Skeletal muscle cell (primary cell): Measurements from ENCODE around the gene ELMO1.
A peak's percentile ranks its signal among the peaks of the same experiment; 100 is the strongest.

Experiments
- DNase-seq: peaks from one replicate; pipeline ENCODE4 v3.0.0-alpha.2; 2010; ENCODE audit warnings: low read depth
- H3K4me3 ChIP-seq: 2 replicates; pipeline ENCODE4 v1.5.1; 2011; ENCODE audit warnings: low read depth, mild to moderate bottlenecking, control low read depth, low read length, moderate library complexity

ELMO1 gene

GRCh38 chr7:37475646-37476045, 27.0 kb upstream of the ELMO1 start:
- no peak for DNase-seq
- H3K4me3 ChIP-seq, result no peak overlapping the region

- no peak for DNase-seq
- H3K4me3 ChIP-seq, result no peak overlapping the region
These were observed 23.0 kb upstream of the ELMO1 start for GRCh38 chr7:37471619-37472018.

- no peak for DNase-seq
- H3K4me3 ChIP-seq, result no peak overlapping the region
These were observed 18.3 kb upstream of the ELMO1 start for GRCh38 chr7:37467002-37467401.

- no peak overlapping the region for H3K4me3 ChIP-seq
- no peak for DNase-seq
These were observed 13.5 kb upstream of the ELMO1 start for GRCh38 chr7:37462138-37462537.

- H3K4me3 ChIP-seq, result no peak overlapping the region
- DNase-seq, result no peak
These were observed 6.4 kb upstream of the ELMO1 start for GRCh38 chr7:37455081-37455480.

- no peak for DNase-seq
- no peak overlapping the region for H3K4me3 ChIP-seq
These were observed 3.7 kb upstream of the ELMO1 start for GRCh38 chr7:37452346-37452745.

GRCh38 chr7:37450035-37450434, 1.4 kb upstream of the ELMO1 start:
- H3K4me3 ChIP-seq, result no peak overlapping the region
- no peak for DNase-seq

GRCh38 chr7:37449621-37450020, 957 bp upstream of the ELMO1 start:
- H3K4me3 ChIP-seq, result no peak overlapping the region
- DNase-seq, result no peak

GRCh38 chr7:37448011-37448635, 541 bp downstream of the ELMO1 start:
- H3K4me3 ChIP-seq, result peak overlapping the region; percentile 44
- DNase-seq, result no peak

GRCh38 chr7:37446371-37446770, 2.3 kb downstream of the ELMO1 start:
- H3K4me3 ChIP-seq, result no peak overlapping the region
- no peak for DNase-seq

- H3K4me3 ChIP-seq, result no peak overlapping the region
These were observed 2.9 kb downstream of the ELMO1 start for GRCh38 chr7:37445790-37446189.

GRCh38 chr7:37445064-37445723, 3.5 kb downstream of the ELMO1 start:
- no peak overlapping the region for H3K4me3 ChIP-seq
- no peak for DNase-seq

More at GRCh38 chr7:37445790-37446189, 2.9 kb downstream of the ELMO1 start:
- no peak for DNase-seq

- H3K4me3 ChIP-seq, result no peak overlapping the region
- DNase-seq, result no peak
These were observed 5.0 kb downstream of the ELMO1 start for GRCh38 chr7:37443627-37444026.

GRCh38 chr7:37442268-37442667, 6.4 kb downstream of the ELMO1 start:
- no peak for DNase-seq
- no peak overlapping the region for H3K4me3 ChIP-seq

GRCh38 chr7:37441816-37442215, 6.8 kb downstream of the ELMO1 start:
- DNase-seq, result no peak
- H3K4me3 ChIP-seq, result no peak overlapping the region

GRCh38 chr7:37441386-37441760, 7.3 kb downstream of the ELMO1 start:
- H3K4me3 ChIP-seq, result no peak overlapping the region

GRCh38 chr7:37440738-37441385, 7.8 kb downstream of the ELMO1 start:
- DNase-seq, result no peak
- H3K4me3 ChIP-seq, result no peak overlapping the region

More at GRCh38 chr7:37441386-37441760, 7.3 kb downstream of the ELMO1 start:
- no peak for DNase-seq

GRCh38 chr7:37439653-37440026, 9.0 kb downstream of the ELMO1 start:
- no peak for DNase-seq
- H3K4me3 ChIP-seq, result no peak overlapping the region

GRCh38 chr7:37438906-37439652, 9.6 kb downstream of the ELMO1 start:
- no peak overlapping the region for H3K4me3 ChIP-seq
- DNase-seq, result no peak

GRCh38 chr7:37435156-37435855, 13.4 kb downstream of the ELMO1 start:
- no peak overlapping the region for H3K4me3 ChIP-seq
- no peak for DNase-seq
